HL-60 (cell line): ENCODE data around the gene IFT25.
"Not testable (repeated sequence)": the region's sequence is repeated elsewhere in the genome, so short reads cannot be mapped to it uniquely, and the experiment has no call there.

Experiments used
- DNase-seq, 2 experiments: peaks; one replicate each; pipeline ENCODE4 v3.0.0-alpha.2; 2010 to 2020; ENCODE audit warnings: low read depth in 1 of 2, low spot score in 1 of 2
- H3K27ac ChIP-seq: fragments of 250-450 bp; sonication (Bioruptor Pico); replicated peaks from 2 replicates; pipeline ENCODE4 v1.5.1; 2020; ENCODE audit warnings: mild to moderate bottlenecking, moderate library complexity
- H3K27me3 ChIP-seq: fragments of 250-450 bp; sonication (Bioruptor Pico); 2 replicates; pipeline ENCODE4 v1.5.1; 2021; ENCODE audit warnings: mild to moderate bottlenecking, moderate library complexity; ENCODE audit not compliant: insufficient read depth, poor library complexity, severe bottlenecking
- H3K4me3 ChIP-seq: replicated peaks from 2 replicates; pipeline ENCODE4 v1.5.1; 2011; ENCODE audit warnings: mild to moderate bottlenecking, control low read depth, low read length; ENCODE audit not compliant: insufficient read depth
- CTCF ChIP-seq: IDR thresholded peaks from one replicate; pipeline ENCODE4 v1.5.1; 2011; ENCODE audit warnings: low read length, control low read depth, inconsistent platforms; ENCODE audit not compliant: insufficient read depth
- GABPA ChIP-seq: IDR thresholded peaks from 2 replicates; pipeline ENCODE4 v1.6.1; 2012; ENCODE audit warnings: low read depth
- POLR2AphosphoS5 ChIP-seq: IDR thresholded peaks from 2 replicates; pipeline ENCODE4 v1.6.1; 2012; ENCODE audit warnings: low read depth
- REST ChIP-seq: IDR thresholded peaks from 2 replicates; pipeline ENCODE4 v1.6.1; 2012; ENCODE audit warnings: low read depth; ENCODE audit not compliant: insufficient replicate concordance
- SPI1 ChIP-seq: IDR thresholded peaks from 2 replicates; pipeline ENCODE4 v1.6.1; 2012; ENCODE audit warnings: low read depth, mild to moderate bottlenecking, borderline replicate concordance

The IFT25 gene

GRCh38 chr1:53890522-53890941 lies 55.0 kb downstream of the IFT25 start:
- no peaks in the 10 kb centered on the region for H3K27me3 ChIP-seq
- TF ChIP-seq CTCF (no peak), POLR2AphosphoS5 (no peak), GABPA (no peak), REST (no peak), SPI1 (no peak)
- H3K4me3 ChIP-seq: no peak overlapping the region; the same call in 1 of the 2 replicates
- no peak overlapping the region; the same call in 1 of the 2 replicates for H3K27ac ChIP-seq
- DNase-seq: no peak

GRCh38 chr1:53889304-53890298 lies 55.9 kb downstream of the IFT25 start, which contains the start of gene YIPF1:
TSS of gene YIPF1 (minus strand) at chr1:53889797. CDS start at chr1:53888937, 860 bp downstream.
- peak within 1 kb of the TSS; percentile 97 for H3K4me3 ChIP-seq

GRCh38 chr1:53888681-53889080 lies 56.8 kb downstream of the IFT25 start:
- no peak overlapping the region for H3K27ac ChIP-seq
- DNase-seq: no peak
- no peak overlapping the region for H3K4me3 ChIP-seq
- no peaks in the 10 kb centered on the region for H3K27me3 ChIP-seq
- TF ChIP-seq SPI1: no peak
- no peak for TF ChIP-seq REST
- no peak for TF ChIP-seq POLR2AphosphoS5
- TF ChIP-seq CTCF: no peak
- TF ChIP-seq GABPA: no peak

More at GRCh38 chr1:53889304-53890298, 55.9 kb downstream of the IFT25 start, which contains the start of gene YIPF1:
- TF ChIP-seq CTCF (no peak), POLR2AphosphoS5 (no peak), SPI1 (peak; percentile 6; the same call in 1 of the 2 replicates)
- H3K27me3 ChIP-seq: no peaks in the 10 kb centered on the region
- DNase-seq: peak; percentile 65 to 86
- peak within 1 kb of the TSS; percentile 60 for H3K27ac ChIP-seq

GRCh38 chr1:53883600-53883999 lies 61.9 kb downstream of the IFT25 start:
- H3K4me3 ChIP-seq, H3K27me3 ChIP-seq, H3K27ac ChIP-seq, DNase-seq: not testable (repeated sequence)

- not testable (repeated sequence) for H3K27me3 ChIP-seq, H3K27ac ChIP-seq
Observed at GRCh38 chr1:53881853-53882252, 63.6 kb downstream of the IFT25 start.

More at GRCh38 chr1:53881853-53882252, 63.6 kb downstream of the IFT25 start:
- H3K4me3 ChIP-seq, DNase-seq: not testable (repeated sequence)
